H9 (cell line): Measurements from ENCODE around the gene IFT122. TPM values are rescaled to one million over a fixed set of nuclear protein-coding genes. Genes with fewer than 3 reads are reported as not detected.
A peak's percentile ranks its signal among the peaks of the same experiment; 100 is the strongest.
"Not testable (repeated sequence)": the region's sequence is repeated elsewhere in the genome, so short reads cannot be mapped to it uniquely, and the experiment has no call there.

ENCODE experiments used
- DNase-seq: peaks from one replicate; pipeline ENCODE4 v3.0.0-alpha.2; 2017
- H2AFZ ChIP-seq: one replicate; pipeline ENCODE4 v1.6.1; 2013; ENCODE audit warnings: mild to moderate bottlenecking, low read length, control low read depth, moderate library complexity
- H2AK5ac ChIP-seq: 2 replicates; pipeline ENCODE4 v1.6.1; 2013; ENCODE audit warnings: low read length, control low read depth, mixed read lengths; ENCODE audit not compliant: insufficient read length
- H2BK120ac ChIP-seq: one replicate; pipeline ENCODE4 v1.6.1; 2013; ENCODE audit warnings: low read depth, mild to moderate bottlenecking, low read length, control low read depth, inconsistent platforms; ENCODE audit not compliant: poor library complexity, severe bottlenecking
- H2BK12ac ChIP-seq: 2 replicates; pipeline ENCODE4 v1.6.1; 2013; ENCODE audit warnings: low read length, control low read depth, mixed read lengths, low read depth; ENCODE audit not compliant: insufficient read length
- H2BK15ac ChIP-seq: 2 replicates; pipeline ENCODE4 v1.6.1; 2013; ENCODE audit warnings: low read depth, low read length, control low read depth
- H2BK20ac ChIP-seq: one replicate; pipeline ENCODE4 v1.6.1; 2013; ENCODE audit warnings: low read depth, mild to moderate bottlenecking, low read length, control low read depth, inconsistent platforms; ENCODE audit not compliant: poor library complexity, severe bottlenecking
- H2BK5ac ChIP-seq: 2 replicates; pipeline ENCODE4 v1.6.1; 2013; ENCODE audit warnings: low read length, control low read depth, mixed read lengths; ENCODE audit not compliant: insufficient read length
- H3K14ac ChIP-seq: 2 replicates; pipeline ENCODE4 v1.6.1; 2013; ENCODE audit warnings: low read length, control low read depth; ENCODE audit not compliant: insufficient read depth
- H3K18ac ChIP-seq: 2 replicates; pipeline ENCODE4 v1.6.1; 2013; ENCODE audit warnings: low read depth, mild to moderate bottlenecking, mixed read lengths, low read length, control low read depth; ENCODE audit not compliant: insufficient read length
- H3K23ac ChIP-seq: 2 replicates; pipeline ENCODE4 v1.6.1; 2013; ENCODE audit warnings: low read length, control low read depth, mixed read lengths, low read depth; ENCODE audit not compliant: insufficient read length
- H3K23me2 ChIP-seq: 2 replicates; pipeline ENCODE4 v1.6.1; 2013; ENCODE audit warnings: low read depth, mild to moderate bottlenecking, mixed read lengths, low read length, control low read depth; ENCODE audit not compliant: insufficient read length, poor library complexity, severe bottlenecking
- H3K27ac ChIP-seq: 2 replicates; pipeline ENCODE4 v1.5.1; 2013; ENCODE audit warnings: low read length, control low read depth, mixed read lengths, low read depth; ENCODE audit not compliant: insufficient read length
- H3K27me3 ChIP-seq: 2 replicates; pipeline ENCODE4 v1.6.1; 2013; ENCODE audit warnings: low read length, control low read depth, inconsistent platforms; ENCODE audit not compliant: insufficient read depth
- H3K4ac ChIP-seq: 2 replicates; pipeline ENCODE4 v1.6.1; 2013; ENCODE audit warnings: low read depth, mild to moderate bottlenecking, control low read depth, inconsistent platforms, low read length, moderate library complexity
- H3K4me1 ChIP-seq: 2 replicates; pipeline ENCODE4 v1.6.1; 2013; ENCODE audit warnings: low read length, control low read depth, inconsistent platforms; ENCODE audit not compliant: insufficient read depth
- H3K4me2 ChIP-seq: 2 replicates; pipeline ENCODE4 v1.6.1; 2013; ENCODE audit warnings: low read length, control low read depth, mixed read lengths; ENCODE audit not compliant: insufficient read length, insufficient read depth
- H3K56ac ChIP-seq: 2 replicates; pipeline ENCODE4 v1.6.1; 2013; ENCODE audit warnings: low read depth, mild to moderate bottlenecking, mixed read lengths, low read length, control low read depth; ENCODE audit not compliant: insufficient read length
- H3K79me1 ChIP-seq: 2 replicates; pipeline ENCODE4 v1.6.1; 2013; ENCODE audit warnings: low read depth, mild to moderate bottlenecking, moderate library complexity, low read length, control low read depth, inconsistent platforms; ENCODE audit not compliant: insufficient read depth, poor library complexity, severe bottlenecking
- H3K79me2 ChIP-seq: 2 replicates; pipeline ENCODE4 v1.6.1; 2013; ENCODE audit warnings: low read length, control low read depth, inconsistent platforms; ENCODE audit not compliant: insufficient read depth
- H3K9ac ChIP-seq: 2 replicates; pipeline ENCODE4 v1.6.1; 2013; ENCODE audit warnings: low read length, control low read depth, mixed read lengths; ENCODE audit not compliant: insufficient read length; ENCODE audit errors: extremely low read depth
- H3K9me3 ChIP-seq: one replicate; pipeline ENCODE4 v1.6.1; 2013; ENCODE audit warnings: low read depth, low read length, inconsistent platforms; ENCODE audit not compliant: control insufficient read depth
- H3T11ph ChIP-seq: one replicate; pipeline ENCODE4 v1.6.1; 2013; ENCODE audit warnings: mild to moderate bottlenecking, low read length, control low read depth, inconsistent platforms
- H4K20me1 ChIP-seq: one replicate; pipeline ENCODE4 v1.6.1; 2013; ENCODE audit not compliant: control insufficient read depth, insufficient read length, insufficient read depth
- H4K5ac ChIP-seq: 2 replicates; pipeline ENCODE4 v1.6.1; 2013; ENCODE audit warnings: low read depth, mild to moderate bottlenecking, mixed read lengths, low read length, control low read depth; ENCODE audit not compliant: insufficient read length
- H4K8ac ChIP-seq: replicated peaks from 2 replicates; pipeline ENCODE4 v1.6.1; 2013; ENCODE audit warnings: low read length, control low read depth, mixed read lengths, low read depth; ENCODE audit not compliant: insufficient read length
- H4K91ac ChIP-seq: 2 replicates; pipeline ENCODE4 v1.6.1; 2013; ENCODE audit warnings: low read depth, mild to moderate bottlenecking, moderate library complexity, mixed read lengths, low read length, control low read depth; ENCODE audit not compliant: insufficient read length
- H3K27ac Mint-ChIP-seq, 3 experiments: 2 replicates in 2 of 3; 3 replicates in 1 of 3; pipeline ENCODE4 v1.8.0; 2020 to 2021; ENCODE audit warnings: mixed read lengths in 3 of 3, mild to moderate bottlenecking in 1 of 3, moderate library complexity in 1 of 3
- H3K27me3 Mint-ChIP-seq: 2 replicates; pipeline ENCODE4 v1.8.0; 2021; ENCODE audit warnings: low read depth, mild to moderate bottlenecking, moderate library complexity, mixed read lengths
- H3K36me3 Mint-ChIP-seq, 3 experiments: 2 replicates in 2 of 3; 3 replicates in 1 of 3; pipeline ENCODE4 v1.8.0; 2020 to 2021; ENCODE audit warnings: low read depth in 3 of 3, mixed read lengths in 3 of 3; ENCODE audit not compliant: insufficient read depth in 1 of 3
- H3K4me1 Mint-ChIP-seq, 2 experiments: 2 replicates each; pipeline ENCODE4 v1.8.0; 2020; ENCODE audit warnings: mixed read lengths in 2 of 2
- H3K4me3 Mint-ChIP-seq, 2 experiments: 2 replicates in 1 of 2; 3 replicates in 1 of 2; pipeline ENCODE4 v1.8.0; 2020 to 2021; ENCODE audit warnings: mild to moderate bottlenecking in 2 of 2, mixed read lengths in 2 of 2, moderate library complexity in 1 of 2
- H3K9me3 Mint-ChIP-seq, 2 experiments: 2 replicates in 1 of 2; 3 replicates in 1 of 2; pipeline ENCODE4 v1.8.0; 2020; ENCODE audit warnings: mild to moderate bottlenecking in 2 of 2, mixed read lengths in 2 of 2, moderate library complexity in 1 of 2
- WGBS: extraction: QIAGEN DNeasy Blood & Tissue Kit; methylation state at CpG from one replicate; pipeline ENCODE4 v1.1.7; 2013; ENCODE audit warnings: missing lambda C conversion rate, low lambda C conversion rate, mixed read lengths; ENCODE audit not compliant: insufficient read length; ENCODE audit errors: extremely low coverage; 5-methylcytosine and 5-hydroxymethylcytosine counted together
- total RNA-seq: library from RNA; stranded (reverse); gene quantifications from 2 replicates; pipeline ENCODE4 v1.2.1, GENCODE V29; 2021

Gene IFT122
- total RNA-seq, 1 experiment from 2014 or later = 19.3 TPM

DNA sequence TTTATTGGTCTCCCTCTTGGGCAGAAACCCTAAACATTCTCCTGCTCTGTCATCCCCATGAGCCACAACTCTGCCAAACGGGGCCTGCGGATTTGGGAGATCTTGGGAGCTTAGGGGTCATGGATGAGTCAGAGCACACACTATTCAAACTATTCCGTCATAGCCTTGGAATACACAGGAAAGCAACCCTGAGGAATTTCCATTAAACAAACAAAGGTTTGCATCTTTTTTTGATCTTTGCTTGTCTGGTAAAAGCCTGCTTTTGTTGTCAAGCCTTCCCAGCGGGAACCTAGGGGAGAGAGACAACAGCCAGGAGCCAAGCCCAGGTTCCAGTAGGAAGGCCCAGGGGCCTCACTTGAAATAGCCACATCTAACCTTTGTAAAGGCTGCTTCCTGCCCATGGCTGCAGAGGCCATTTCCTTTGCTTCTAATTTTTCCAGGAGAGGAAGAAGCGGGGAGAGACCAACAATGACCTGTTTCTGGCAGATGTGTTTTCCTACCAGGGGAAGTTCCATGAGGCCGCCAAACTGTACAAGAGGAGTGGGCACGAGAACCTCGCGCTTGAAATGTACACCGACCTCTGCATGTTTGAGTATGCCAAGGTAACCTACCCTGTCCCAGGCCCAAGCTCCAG is 55.1 kb downstream of the IFT122 start:
- Mint-ChIP-seq H3K4me1 (peaks cover 14 to 22% of the 10 kb centered on the region in 2 experiments), H3K27ac (peak overlapping the region in 1 of 3 experiments; percentile 83; a peak in 2 of 7 replicates), H3K27me3 (peaks cover 32% of the 10 kb centered on the region), H3K36me3 (peaks cover 7 to 39% (median 20%) of the 10 kb centered on the region in 3 experiments; a peak in 6 of 7 replicates)
- not testable (repeated sequence) for H2AFZ ChIP-seq, H3K79me2 ChIP-seq, H2BK15ac ChIP-seq, H3K79me1 ChIP-seq, H2BK20ac ChIP-seq, H3K4me3 Mint-ChIP-seq, H4K91ac ChIP-seq, H4K20me1 ChIP-seq, H3K4me1 ChIP-seq, H3K9me3 Mint-ChIP-seq, H3K4ac ChIP-seq, H3K56ac ChIP-seq, H3K27me3 ChIP-seq, H2BK12ac ChIP-seq, H3K14ac ChIP-seq, H3K4me2 ChIP-seq, H4K8ac ChIP-seq, H2AK5ac ChIP-seq, H3T11ph ChIP-seq, H3K9ac ChIP-seq, H3K23me2 ChIP-seq, H4K5ac ChIP-seq, H2BK120ac ChIP-seq, H3K27ac ChIP-seq, H3K18ac ChIP-seq, H3K9me3 ChIP-seq, H2BK5ac ChIP-seq, H3K23ac ChIP-seq
- no CpG with 5 or more reads among the region's 10 CpGs for WGBS
- peak; percentile 50 for DNase-seq

DNA sequence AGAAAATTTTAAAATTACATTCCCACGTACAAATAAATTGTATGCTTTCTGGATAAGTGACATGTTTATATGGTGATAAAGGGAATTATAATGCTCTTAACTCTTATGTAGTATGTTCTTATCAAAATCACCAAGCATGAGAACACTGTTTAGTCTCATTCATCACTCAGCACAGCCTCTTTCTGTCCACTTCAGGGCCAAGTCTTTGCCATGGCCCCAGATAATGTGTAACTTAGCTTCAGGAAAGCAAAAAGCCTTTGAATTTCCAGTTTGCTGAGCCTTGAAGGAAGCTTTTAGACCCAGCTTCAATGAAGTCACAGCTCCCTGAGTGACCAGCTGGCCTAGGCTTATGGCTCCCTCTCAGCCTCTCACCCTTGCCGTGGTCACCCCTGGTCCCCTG is 57.9 kb downstream of the IFT122 start:
- not testable (repeated sequence) for H2BK12ac ChIP-seq, H3K18ac ChIP-seq, H3K27ac ChIP-seq, H4K20me1 ChIP-seq, H3K56ac ChIP-seq, H3K4ac ChIP-seq, H3K4me2 ChIP-seq, H3K9me3 Mint-ChIP-seq, H3K23me2 ChIP-seq, H2BK15ac ChIP-seq, H2BK5ac ChIP-seq, H2AK5ac ChIP-seq, H2BK120ac ChIP-seq, H3K27me3 ChIP-seq, H3K14ac ChIP-seq, H4K5ac ChIP-seq, H3T11ph ChIP-seq, H3K23ac ChIP-seq, H2BK20ac ChIP-seq, H3K9me3 ChIP-seq, H3K9ac ChIP-seq, DNase-seq, H2AFZ ChIP-seq, H3K79me2 ChIP-seq, H4K91ac ChIP-seq, H4K8ac ChIP-seq, H3K4me3 Mint-ChIP-seq, H3K79me1 ChIP-seq
- no CpG with 5 or more reads among the region's 2 CpGs for WGBS
- Mint-ChIP-seq H3K4me1 (peaks cover 17 to 28% of the 10 kb centered on the region in 2 experiments), H3K27ac (peak overlapping the region in 1 of 3 experiments; percentile 87; a peak in 1 of 7 replicates), H3K36me3 (peaks cover 11 to 37% (median 13%) of the 10 kb centered on the region in 3 experiments), H3K27me3 (peaks cover 27% of the 10 kb centered on the region)
- peaks cover 10% of the 10 kb centered on the region; the same call in 1 of the 2 replicates for H3K4me1 ChIP-seq
